ENCODE results near the gene HDAC4. TPM values are rescaled to one million over a fixed set of nuclear protein-coding genes. Genes with fewer than 3 reads are reported as not detected.

The HDAC4 gene
- total RNA-seq, 1 experiment from 2014 or later, result 21.8 TPM

GRCh38 chr2:239015218-239015900 is 385.5 kb downstream of the HDAC4 start:
- no peaks in the 10 kb centered on the region for H3K9me3 Mint-ChIP-seq (ENCODE audit: unreplicated experiment)
- intact Hi-C loops (cut with micrococcal nuclease), result no loop called here
- H3K27ac Mint-ChIP-seq (ENCODE audit: low read depth, unreplicated experiment), result no peak overlapping the region
- H3K4me3 Mint-ChIP-seq (ENCODE audit: unreplicated experiment), result no peak overlapping the region
- H3K4me1 Mint-ChIP-seq (ENCODE audit: insufficient read depth, unreplicated experiment), result no peaks in the 10 kb centered on the region
- ChIA-PET POLR2A (no interaction called here), CTCF (no interaction called here)
- H3K36me3 Mint-ChIP-seq (ENCODE audit: insufficient read depth, unreplicated experiment), result no peaks in the 10 kb centered on the region
- no TSS peak for BruUV-seq (replicated peaks)
- peaks cover 21% of the 10 kb centered on the region for H3K27me3 Mint-ChIP-seq (ENCODE audit: insufficient read depth, unreplicated experiment)
- no peak for DNase-seq (ENCODE audit: unreplicated experiment)
- TF ChIP-seq CTCF (IDR thresholded peaks at IDR 0.05; ENCODE audit: unreplicated experiment), result no peak

GRCh38 chr2:239014458-239015217 is 386.2 kb downstream of the HDAC4 start:
- CTCF ChIA-PET, result no interaction called here
- H3K4me3 Mint-ChIP-seq (ENCODE audit: unreplicated experiment), result no peak overlapping the region
- TF ChIP-seq CTCF (IDR thresholded peaks at IDR 0.05; ENCODE audit: unreplicated experiment), result no peak
- POLR2A ChIA-PET, result no interaction called here
- H3K4me1 Mint-ChIP-seq (ENCODE audit: insufficient read depth, unreplicated experiment), result no peaks in the 10 kb centered on the region
- H3K27me3 Mint-ChIP-seq (ENCODE audit: insufficient read depth, unreplicated experiment), result peaks cover 21% of the 10 kb centered on the region
- intact Hi-C loops (cut with micrococcal nuclease), result no loop called here
- no peak overlapping the region for H3K27ac Mint-ChIP-seq (ENCODE audit: low read depth, unreplicated experiment)
- H3K9me3 Mint-ChIP-seq (ENCODE audit: unreplicated experiment), result no peaks in the 10 kb centered on the region
- no TSS peak for BruUV-seq (replicated peaks)
- no peak for DNase-seq (ENCODE audit: unreplicated experiment)
- H3K36me3 Mint-ChIP-seq (ENCODE audit: insufficient read depth, unreplicated experiment), result no peaks in the 10 kb centered on the region

GRCh38 chr2:239013678-239013976 is 387.2 kb downstream of the HDAC4 start:
- H3K27me3 Mint-ChIP-seq (ENCODE audit: insufficient read depth, unreplicated experiment), result peaks cover 30% of the 10 kb centered on the region
- H3K36me3 Mint-ChIP-seq (ENCODE audit: insufficient read depth, unreplicated experiment), result no peaks in the 10 kb centered on the region
- ChIA-PET POLR2A (no interaction called here), CTCF (no interaction called here)
- no peak for DNase-seq (ENCODE audit: unreplicated experiment)
- no TSS peak for BruUV-seq (replicated peaks)
- TF ChIP-seq CTCF (IDR thresholded peaks at IDR 0.05; ENCODE audit: unreplicated experiment), result no peak
- H3K27ac Mint-ChIP-seq (ENCODE audit: low read depth, unreplicated experiment), result no peak overlapping the region
- no peaks in the 10 kb centered on the region for H3K9me3 Mint-ChIP-seq (ENCODE audit: unreplicated experiment)
- no peak overlapping the region for H3K4me3 Mint-ChIP-seq (ENCODE audit: unreplicated experiment)
- intact Hi-C loops (cut with micrococcal nuclease), result no loop called here
- no peaks in the 10 kb centered on the region for H3K4me1 Mint-ChIP-seq (ENCODE audit: insufficient read depth, unreplicated experiment)

- intact Hi-C loops (cut with micrococcal nuclease), result no loop called here
- H3K9me3 Mint-ChIP-seq (ENCODE audit: unreplicated experiment), result no peaks in the 10 kb centered on the region
- CTCF ChIA-PET, result no interaction called here
- no peak for DNase-seq (ENCODE audit: unreplicated experiment)
- POLR2A ChIA-PET, result no interaction called here
- no peak overlapping the region for H3K27ac Mint-ChIP-seq (ENCODE audit: low read depth, unreplicated experiment)
- H3K36me3 Mint-ChIP-seq (ENCODE audit: insufficient read depth, unreplicated experiment), result no peaks in the 10 kb centered on the region
- TF ChIP-seq CTCF (IDR thresholded peaks at IDR 0.05; ENCODE audit: unreplicated experiment), result no peak
- no TSS peak for BruUV-seq (replicated peaks)
- no peak overlapping the region for H3K4me3 Mint-ChIP-seq (ENCODE audit: unreplicated experiment)
- H3K27me3 Mint-ChIP-seq (ENCODE audit: insufficient read depth, unreplicated experiment), result peaks cover 35% of the 10 kb centered on the region
- H3K4me1 Mint-ChIP-seq (ENCODE audit: insufficient read depth, unreplicated experiment), result no peaks in the 10 kb centered on the region
Measured at GRCh38 chr2:239012936-239013677, 387.7 kb downstream of the HDAC4 start.
